GM12892 (cell line): Measurements from ENCODE around the gene HDDC2.

Experiments used
- POLR2A ChIP-seq: IDR thresholded peaks from 2 replicates; pipeline ENCODE4 v1.6.1; 2011; ENCODE audit warnings: low read depth, low read length, control low read depth
- POLR2AphosphoS5 ChIP-seq: IDR thresholded peaks from 2 replicates; pipeline ENCODE4 v1.6.1; 2011; ENCODE audit warnings: low read depth, low read length, control low read depth
- TAF1 ChIP-seq: IDR thresholded peaks from 2 replicates; pipeline ENCODE4 v1.6.1; 2011; ENCODE audit warnings: low read depth, mild to moderate bottlenecking, control low read depth, low read length, borderline replicate concordance

GRCh38 chr6:125314009-125314581, 12.3 kb upstream of the HDDC2 start:
- TF ChIP-seq POLR2A (no peak), POLR2AphosphoS5 (no peak), TAF1 (no peak)
